Large intestine (tissue), 12 donors: Measurements from ENCODE around the gene CCND2. TPM values are rescaled to one million over a fixed set of nuclear protein-coding genes. Genes with fewer than 3 reads are reported as not detected.

Experiments used
- DNase-seq, 2 donors: peaks; one replicate each; pipeline versions ENCODE4 v3.0.0 to v3.0.0-alpha.2; 2013
- H3K27ac ChIP-seq: one replicate; pipeline ENCODE4 v1.5.1; 2013; ENCODE audit warnings: low read length
- H3K27me3 ChIP-seq: 2 replicates; pipeline ENCODE4 v1.6.1; 2013; ENCODE audit warnings: low read length; ENCODE audit not compliant: control insufficient read depth, insufficient read depth
- H3K36me3 ChIP-seq: 2 replicates; pipeline ENCODE4 v1.6.1; 2013; ENCODE audit warnings: low read length; ENCODE audit not compliant: control insufficient read depth, insufficient read depth
- H3K4me1 ChIP-seq: one replicate; pipeline ENCODE4 v1.6.1; 2013; ENCODE audit warnings: low read length; ENCODE audit not compliant: control insufficient read depth, insufficient read depth
- H3K4me3 ChIP-seq: one replicate; pipeline ENCODE4 v1.5.1; 2013; ENCODE audit warnings: low read length
- H3K9me3 ChIP-seq: one replicate; pipeline ENCODE4 v1.6.1; 2013; ENCODE audit warnings: mild to moderate bottlenecking, low read depth, low read length, moderate library complexity; ENCODE audit not compliant: control insufficient read depth
- WGBS: methylation state at CpG from one replicate; pipeline ENCODE4 v1.1.5; 2013; ENCODE audit warnings: low lambda C conversion rate; ENCODE audit not compliant: insufficient coverage; 5-methylcytosine and 5-hydroxymethylcytosine counted together
- long read RNA-seq, 11 donors: transcript quantifications; one replicate each; lab custom pipeline, GENCODE V29; 2026
- polyA plus RNA-seq: library from polyadenylated mRNA; unstranded; fragments of 120-200 nt; gene quantifications from one replicate; pipeline ENCODE4 v1.2.1, GENCODE V29; 2013

Gene CCND2
- polyA plus RNA-seq, result 108 TPM
- long read RNA-seq, donor 1, full-length matches to known transcripts, result 15 of 20 reads
- long read RNA-seq, donor 1, partial matches to known transcripts, result 5 of 20 reads
- long read RNA-seq, donor 1, other reads (novel, unspliced or antisense), result 0 of 20 reads
- long read RNA-seq, donor 2, full-length matches to known transcripts, result 26 of 31 reads
- long read RNA-seq, donor 2, partial matches to known transcripts, result 5 of 31 reads
- long read RNA-seq, donor 2, other reads (novel, unspliced or antisense), result 0 of 31 reads
- long read RNA-seq, donor 3, result 0 reads
- long read RNA-seq, donor 4, full-length matches to known transcripts, result 4 of 4 reads
- long read RNA-seq, donor 4, partial matches to known transcripts, result 0 of 4 reads
- long read RNA-seq, donor 4, other reads (novel, unspliced or antisense), result 0 of 4 reads
- long read RNA-seq, donor 5, full-length matches to known transcripts, result 4 of 4 reads
- long read RNA-seq, donor 5, partial matches to known transcripts, result 0 of 4 reads
- long read RNA-seq, donor 5, other reads (novel, unspliced or antisense), result 0 of 4 reads
- long read RNA-seq, donor 6, full-length matches to known transcripts, result 17 of 23 reads
- long read RNA-seq, donor 6, partial matches to known transcripts, result 6 of 23 reads
- long read RNA-seq, donor 6, other reads (novel, unspliced or antisense), result 0 of 23 reads
- long read RNA-seq, donor 7, full-length matches to known transcripts, result 11 of 11 reads
- long read RNA-seq, donor 7, partial matches to known transcripts, result 0 of 11 reads
- long read RNA-seq, donor 7, other reads (novel, unspliced or antisense), result 0 of 11 reads
- long read RNA-seq, donor 8, full-length matches to known transcripts, result 24 of 38 reads
- long read RNA-seq, donor 8, partial matches to known transcripts, result 14 of 38 reads
- long read RNA-seq, donor 8, other reads (novel, unspliced or antisense), result 0 of 38 reads
- long read RNA-seq, donor 9, full-length matches to known transcripts, result 7 of 53 reads
- long read RNA-seq, donor 9, partial matches to known transcripts, result 46 of 53 reads
- long read RNA-seq, donor 9, other reads (novel, unspliced or antisense), result 0 of 53 reads
- long read RNA-seq, donor 10, full-length matches to known transcripts, result 26 of 36 reads
- long read RNA-seq, donor 10, partial matches to known transcripts, result 10 of 36 reads
- long read RNA-seq, donor 10, other reads (novel, unspliced or antisense), result 0 of 36 reads
- long read RNA-seq, donor 11, full-length matches to known transcripts, result 13 of 13 reads
- long read RNA-seq, donor 11, partial matches to known transcripts, result 0 of 13 reads
- long read RNA-seq, donor 11, other reads (novel, unspliced or antisense), result 0 of 13 reads

- Histone ChIP-seq H3K36me3 (peaks cover 28% of the 10 kb centered on the region), H3K27ac (peak within 1 kb of the TSS; percentile 92), H3K27me3 (no peaks in the 10 kb centered on the region), H3K4me3 (peak within 1 kb of the TSS; percentile 94), H3K4me1 (peaks cover 30% of the 10 kb centered on the region), H3K9me3 (peaks cover 2% of the 10 kb centered on the region)
- peak; percentile 94 to 95 for DNase-seq
- WGBS, result no CpG with 5 or more reads among the region's 52 CpGs
Observed at GRCh38 chr12:4273652-4274395, at the start of gene CCND2. CCND2 (plus strand) TSS chr12:4273762; CDS start chr12:4274041, 279 bp downstream.

DNA sequence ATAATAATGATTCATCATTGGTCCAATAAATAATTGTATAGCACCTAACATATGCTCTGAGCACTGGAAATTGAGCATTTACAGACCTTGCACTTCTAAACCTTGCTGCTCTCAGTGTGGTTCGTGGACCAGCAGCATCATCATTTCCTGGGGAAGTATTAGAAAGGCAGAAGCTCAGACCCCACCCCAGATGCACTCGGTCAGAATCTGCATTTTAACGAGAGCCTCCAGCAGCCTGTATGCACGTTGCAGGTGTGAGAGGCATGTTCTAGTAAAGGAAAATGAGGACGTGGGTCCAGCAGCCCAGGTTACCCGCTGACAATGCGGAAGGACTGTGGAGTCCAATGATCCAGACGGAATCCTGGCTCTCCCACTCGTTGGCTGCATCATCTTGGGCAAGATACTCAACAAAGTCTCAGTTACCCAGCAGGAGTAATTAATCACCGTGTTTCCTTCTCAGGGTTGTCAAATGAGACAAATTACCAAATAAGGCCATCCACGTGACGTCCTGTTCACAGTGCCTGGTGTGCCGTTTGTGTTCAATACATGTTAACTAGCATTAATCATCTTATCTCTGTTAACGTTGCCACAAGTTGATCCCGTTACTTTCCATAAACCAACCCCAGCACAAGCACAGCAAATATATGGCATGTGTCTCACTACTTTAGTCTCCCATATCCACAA, 49.2 kb upstream of the CCND2 start:
- H3K27me3 ChIP-seq, result peaks cover 7% of the 10 kb centered on the region
- no peak for DNase-seq
- 100% methylated on average over 1 of the region's 15 CpGs for WGBS
- no peak overlapping the region for H3K4me3 ChIP-seq
- H3K36me3 ChIP-seq, result no peaks in the 10 kb centered on the region
- no peaks in the 10 kb centered on the region for H3K4me1 ChIP-seq
- H3K9me3 ChIP-seq, result no peaks in the 10 kb centered on the region
- H3K27ac ChIP-seq, result no peak overlapping the region

GRCh38 chr12:4225571-4225970, 48.0 kb upstream of the CCND2 start:
- WGBS, result no CpG with 5 or more reads among the region's 3 CpGs
- no peak for DNase-seq
- peaks cover 2% of the 10 kb centered on the region for H3K27me3 ChIP-seq
- no peaks in the 10 kb centered on the region for H3K9me3 ChIP-seq
- no peaks in the 10 kb centered on the region for H3K4me1 ChIP-seq
- H3K4me3 ChIP-seq, result no peak overlapping the region
- H3K36me3 ChIP-seq, result no peaks in the 10 kb centered on the region
- H3K27ac ChIP-seq, result no peak overlapping the region

GRCh38 chr12:4227046-4227445, 46.5 kb upstream of the CCND2 start:
- Histone ChIP-seq H3K9me3 (no peaks in the 10 kb centered on the region), H3K27me3 (peaks cover 2% of the 10 kb centered on the region), H3K36me3 (no peaks in the 10 kb centered on the region), H3K27ac (no peak overlapping the region), H3K4me1 (no peaks in the 10 kb centered on the region), H3K4me3 (no peak overlapping the region)
- 0% methylated on average over 1 of the region's 5 CpGs for WGBS
- DNase-seq, result no peak

DNA sequence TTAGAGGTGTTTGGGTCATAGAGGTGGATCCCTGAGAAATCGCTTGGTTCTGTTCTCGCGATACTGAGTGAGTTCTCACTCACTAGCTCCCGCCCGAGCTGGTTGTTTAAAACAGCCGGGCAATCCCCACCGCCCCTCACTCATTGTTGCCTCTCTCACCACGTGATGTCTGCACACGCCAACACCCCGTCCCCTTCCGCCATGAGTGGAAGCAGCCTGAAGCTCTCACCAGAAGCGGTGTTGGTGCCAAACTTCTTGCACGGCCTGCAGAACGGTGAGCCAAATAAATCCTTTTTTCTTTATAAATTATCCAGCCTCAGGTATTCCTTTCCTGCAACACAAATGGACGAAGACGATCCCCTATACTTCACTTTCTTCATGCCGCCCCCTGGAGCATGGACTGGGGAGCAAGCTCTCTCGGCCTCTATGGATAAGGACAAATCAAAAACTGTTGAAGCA, 45.4 kb upstream of the CCND2 start:
- peaks cover 2% of the 10 kb centered on the region for H3K27me3 ChIP-seq
- no peaks in the 10 kb centered on the region for H3K4me1 ChIP-seq
- no peak overlapping the region for H3K27ac ChIP-seq
- H3K4me3 ChIP-seq, result no peak overlapping the region
- 90% methylated on average over 3 of the region's 18 CpGs for WGBS
- H3K9me3 ChIP-seq, result no peaks in the 10 kb centered on the region
- H3K36me3 ChIP-seq, result no peaks in the 10 kb centered on the region
- no peak for DNase-seq

GRCh38 chr12:4230526-4230925, 43.0 kb upstream of the CCND2 start:
- DNase-seq, result no peak
- no peak overlapping the region for H3K4me3 ChIP-seq
- no peaks in the 10 kb centered on the region for H3K27me3 ChIP-seq
- H3K36me3 ChIP-seq, result no peaks in the 10 kb centered on the region
- H3K4me1 ChIP-seq, result no peaks in the 10 kb centered on the region
- no peaks in the 10 kb centered on the region for H3K9me3 ChIP-seq
- H3K27ac ChIP-seq, result no peak overlapping the region
- WGBS, result no CpG with 5 or more reads among the region's 6 CpGs

- Histone ChIP-seq H3K9me3 (no peaks in the 10 kb centered on the region), H3K4me3 (no peak overlapping the region), H3K27me3 (no peaks in the 10 kb centered on the region), H3K4me1 (no peaks in the 10 kb centered on the region), H3K27ac (no peak overlapping the region), H3K36me3 (no peaks in the 10 kb centered on the region)
- no peak for DNase-seq
- 90% methylated on average over 2 of the region's 2 CpGs for WGBS
Observed at GRCh38 chr12:4238577-4238976, 35.0 kb upstream of the CCND2 start.

DNA sequence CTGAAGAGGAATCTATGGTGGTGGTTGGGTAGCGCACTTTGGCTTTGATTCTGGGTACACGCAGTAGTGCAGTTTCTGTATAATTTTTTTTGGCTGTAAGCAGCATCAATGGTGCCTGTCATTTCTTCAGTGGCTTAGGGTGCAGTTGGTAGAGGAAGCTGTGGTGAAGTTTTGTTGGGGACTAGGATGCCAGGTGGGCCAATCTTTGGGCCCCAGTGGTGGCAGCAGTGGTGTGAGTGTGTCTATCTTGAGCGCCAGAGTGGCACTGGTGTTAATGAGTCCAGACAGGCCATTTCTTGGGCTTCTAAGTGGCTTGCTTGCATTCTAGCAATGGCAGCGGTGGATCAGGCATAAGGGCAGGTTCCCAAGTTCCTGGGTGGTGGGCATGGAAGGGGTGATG, 33.8 kb upstream of the CCND2 start:
- no CpG with 5 or more reads among the region's 4 CpGs for WGBS
- no peak overlapping the region for H3K4me3 ChIP-seq
- no peaks in the 10 kb centered on the region for H3K36me3 ChIP-seq
- H3K4me1 ChIP-seq, result no peaks in the 10 kb centered on the region
- DNase-seq, result no peak
- H3K9me3 ChIP-seq, result no peaks in the 10 kb centered on the region
- H3K27me3 ChIP-seq, result no peaks in the 10 kb centered on the region
- H3K27ac ChIP-seq, result no peak overlapping the region

GRCh38 chr12:4240161-4240783, 33.3 kb upstream of the CCND2 start:
- DNase-seq, result peak; percentile 19 to 40
- Histone ChIP-seq H3K27ac (no peak overlapping the region), H3K4me1 (no peaks in the 10 kb centered on the region), H3K27me3 (no peaks in the 10 kb centered on the region), H3K4me3 (no peak overlapping the region), H3K36me3 (no peaks in the 10 kb centered on the region), H3K9me3 (no peaks in the 10 kb centered on the region)
- WGBS, result no CpG with 5 or more reads among the region's 5 CpGs
